ENCODE results near the gene ISYNA1.

- TF ChIP-seq POLR2A (IDR thresholded peaks at IDR 0.05; ENCODE audit: low read depth, low read length): no peak
- no peak for TF ChIP-seq CTCF (IDR thresholded peaks at IDR 0.05; ENCODE audit: extremely low read depth in 1 of 2, insufficient read depth in 1 of 2, low read depth in 1 of 2, low read length in 2 of 2)
These were observed 8.1 kb downstream of the ISYNA1 start for GRCh38 chr19:18429717-18430416.
